DMS79 treated with DMSO at 0.1 percent for 48 hours (cell line): ENCODE measurements around the gene PLXDC1.
A peak's percentile ranks its signal among the peaks of the same experiment; 100 is the strongest.
"Not testable (repeated sequence)": the region's sequence is repeated elsewhere in the genome, so short reads cannot be mapped to it uniquely, and the experiment has no call there.

ENCODE experiments used
- DNase-seq: peaks from one replicate; lab custom pipeline; 2025; lab: John Stamatoyannopoulos, UW

The PLXDC1 gene

GRCh38 chr17:39181303-39181702 is 29.9 kb upstream of the PLXDC1 start:
- no peak for DNase-seq

- no peak for DNase-seq
Observed at GRCh38 chr17:39178536-39178935, 27.1 kb upstream of the PLXDC1 start.

GRCh38 chr17:39177256-39177655 is 25.8 kb upstream of the PLXDC1 start:
- no peak for DNase-seq

- DNase-seq = no peak
Observed at GRCh38 chr17:39175695-39176093, 24.3 kb upstream of the PLXDC1 start.

GRCh38 chr17:39174920-39175694 is 23.7 kb upstream of the PLXDC1 start:
- DNase-seq = peak; percentile 15

- no peak for DNase-seq
Observed at GRCh38 chr17:39173526-39174274, 22.3 kb upstream of the PLXDC1 start.

GRCh38 chr17:39173080-39173479 is 21.6 kb upstream of the PLXDC1 start:
- no peak for DNase-seq

GRCh38 chr17:39171933-39172332 is 20.5 kb upstream of the PLXDC1 start:
- peak; percentile 41 for DNase-seq

- no peak for DNase-seq
Observed at GRCh38 chr17:39170558-39170957, 19.1 kb upstream of the PLXDC1 start.

- no peak for DNase-seq
Observed at GRCh38 chr17:39170109-39170508, 18.7 kb upstream of the PLXDC1 start.

- DNase-seq = no peak
Observed at GRCh38 chr17:39169518-39169917, 18.1 kb upstream of the PLXDC1 start.

- no peak for DNase-seq
Observed at GRCh38 chr17:39169101-39169500, 17.7 kb upstream of the PLXDC1 start.

- DNase-seq = not testable (repeated sequence)
Observed at GRCh38 chr17:39168503-39168902, 17.1 kb upstream of the PLXDC1 start.

- DNase-seq = no peak
Observed at GRCh38 chr17:39167476-39167875, 16.0 kb upstream of the PLXDC1 start.

GRCh38 chr17:39166437-39167335 is 15.2 kb upstream of the PLXDC1 start:
- peak; percentile 77 for DNase-seq

- DNase-seq = no peak
Observed at GRCh38 chr17:39165841-39166349, 14.5 kb upstream of the PLXDC1 start, which contains the start of gene ARL5C. TSS of gene ARL5C (minus strand) at chr17:39166161. CDS start at chr17:39165760, 401 bp downstream.

GRCh38 chr17:39165178-39165840 is 13.9 kb upstream of the PLXDC1 start:
- no peak for DNase-seq

GRCh38 chr17:39164675-39165143 is 13.3 kb upstream of the PLXDC1 start:
- no peak for DNase-seq

GRCh38 chr17:39161962-39162361 is 10.5 kb upstream of the PLXDC1 start:
- DNase-seq = no peak

- no peak for DNase-seq
Observed at GRCh38 chr17:39158623-39159022, 7.2 kb upstream of the PLXDC1 start.

- DNase-seq = no peak
Observed at GRCh38 chr17:39156491-39156890, 5.1 kb upstream of the PLXDC1 start.
